Measurements from ENCODE around the gene AP5S1.

The AP5S1 gene

DNA sequence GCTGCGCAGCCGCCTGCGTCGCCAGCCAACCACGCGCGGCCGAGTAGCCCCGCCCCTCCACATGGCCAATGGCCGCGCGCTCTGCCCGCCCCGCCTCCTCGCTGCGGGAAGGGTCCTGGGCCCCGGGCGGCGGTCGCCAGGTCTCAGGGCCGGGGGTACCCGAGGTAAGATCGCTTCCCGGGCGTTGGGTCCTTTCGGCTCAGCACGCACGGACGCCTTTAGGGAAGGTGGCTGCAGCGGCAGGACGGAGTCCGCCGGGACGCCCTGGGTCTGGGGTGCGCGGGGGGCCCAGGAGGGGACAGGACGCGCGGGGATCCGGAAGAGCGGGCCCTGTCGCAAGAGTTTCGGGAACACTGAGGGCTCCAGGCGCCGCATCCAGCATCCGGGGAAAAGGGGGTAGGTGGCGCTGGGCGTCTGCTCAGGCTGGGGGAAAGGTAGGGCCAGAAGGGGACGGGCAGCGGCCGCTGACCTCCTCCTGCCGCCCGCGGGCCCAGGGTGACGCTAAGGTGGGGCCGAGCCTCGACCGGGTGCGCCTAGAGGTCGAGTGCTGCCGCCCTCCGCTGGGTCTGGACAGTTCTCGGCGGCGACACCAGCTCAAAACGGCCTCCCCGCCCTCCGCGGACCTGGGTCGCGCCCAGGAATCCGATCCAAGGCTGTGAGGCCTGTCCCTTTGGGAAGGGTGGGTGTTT lies 26.5 kb downstream of the AP5S1 start, which contains the start of gene MAVS:
Gene MAVS, plus strand, starts transcription at position 95 of the 689 bp plus-strand sequence. CDS start 7,791 bp downstream, outside the sequence.
- no peak for DNase-seq

DNA sequence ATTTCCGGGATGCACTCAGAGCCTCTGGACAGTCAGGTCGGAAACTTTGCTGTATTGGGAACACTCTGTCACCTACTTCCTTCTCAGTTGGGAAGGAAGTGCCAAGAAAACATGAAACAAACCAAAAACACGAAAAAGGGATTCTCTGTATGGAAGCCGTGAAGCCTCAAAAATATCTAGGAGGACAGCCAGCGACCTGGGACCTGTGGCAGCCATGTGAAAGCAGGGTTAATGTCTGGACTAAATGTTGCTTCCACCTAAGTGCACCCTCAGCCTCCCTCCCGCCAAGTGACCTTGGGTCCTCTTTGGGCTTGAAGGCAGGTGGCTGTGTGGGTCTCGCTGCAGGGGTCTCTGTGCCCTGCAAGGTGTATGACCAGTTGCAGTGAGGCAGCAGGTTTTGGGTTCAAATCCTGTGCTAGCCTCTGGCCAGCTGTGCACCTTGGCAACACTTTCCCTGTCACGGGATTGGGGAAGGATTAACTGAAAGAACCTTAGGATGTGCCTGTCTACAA lies 27.1 kb downstream of the AP5S1 start:
- no peak for DNase-seq

DNA sequence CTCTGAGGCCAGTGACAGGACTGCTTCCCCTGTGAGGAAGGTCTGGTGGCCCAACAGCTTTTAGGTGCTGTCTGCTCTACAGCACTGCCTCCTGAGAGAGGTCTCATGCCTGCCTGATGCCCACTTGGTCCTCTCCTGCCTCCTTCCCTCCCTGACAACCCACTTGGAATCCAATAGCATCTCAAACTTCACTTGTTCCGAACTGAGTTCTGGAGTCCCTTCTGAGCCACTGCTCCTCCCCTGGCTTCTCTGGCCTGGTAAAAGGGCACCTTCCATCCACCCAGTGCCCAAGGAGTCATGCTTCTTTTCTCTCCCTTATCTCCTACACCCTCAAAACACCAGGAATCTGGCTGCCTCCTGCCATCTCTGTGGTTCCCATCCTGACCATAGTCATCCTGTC lies 28.2 kb downstream of the AP5S1 start:
- DNase-seq, result no peak

DNA sequence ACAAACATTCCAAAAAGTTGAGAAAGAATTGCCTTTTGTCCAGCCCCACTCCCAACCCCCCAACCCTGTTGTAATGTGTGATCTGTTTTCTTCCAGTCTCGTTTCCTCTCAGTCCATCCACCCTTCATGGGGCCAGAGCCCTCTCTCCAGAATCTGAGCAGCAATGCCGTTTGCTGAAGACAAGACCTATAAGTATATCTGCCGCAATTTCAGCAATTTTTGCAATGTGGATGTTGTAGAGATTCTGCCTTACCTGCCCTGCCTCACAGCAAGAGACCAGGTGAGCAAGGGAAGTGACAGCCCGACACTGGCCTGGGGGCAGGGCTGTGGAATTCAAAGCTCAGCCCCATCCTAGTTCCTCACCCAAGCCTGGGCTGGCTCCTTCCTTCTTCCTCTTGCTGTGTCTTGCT lies 34.1 kb downstream of the AP5S1 start:
- DNase-seq, result no peak

DNA sequence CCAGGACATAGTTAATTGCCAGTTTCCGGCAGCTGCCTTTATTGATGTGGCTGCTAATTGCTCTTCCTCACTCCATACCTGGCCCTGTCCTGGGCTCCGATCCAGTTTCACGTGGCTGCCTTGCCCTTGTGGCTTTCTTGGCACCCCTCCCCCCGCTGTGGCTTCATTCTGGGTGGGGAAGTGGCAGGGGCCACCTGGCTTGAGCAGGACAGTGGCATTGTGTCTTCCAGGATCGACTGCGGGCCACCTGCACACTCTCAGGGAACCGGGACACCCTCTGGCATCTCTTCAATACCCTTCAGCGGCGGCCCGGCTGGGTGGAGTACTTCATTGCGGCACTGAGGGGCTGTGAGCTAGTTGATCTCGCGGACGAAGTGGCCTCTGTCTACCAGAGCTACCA lies 37.1 kb downstream of the AP5S1 start:
- no peak for DNase-seq

DNA sequence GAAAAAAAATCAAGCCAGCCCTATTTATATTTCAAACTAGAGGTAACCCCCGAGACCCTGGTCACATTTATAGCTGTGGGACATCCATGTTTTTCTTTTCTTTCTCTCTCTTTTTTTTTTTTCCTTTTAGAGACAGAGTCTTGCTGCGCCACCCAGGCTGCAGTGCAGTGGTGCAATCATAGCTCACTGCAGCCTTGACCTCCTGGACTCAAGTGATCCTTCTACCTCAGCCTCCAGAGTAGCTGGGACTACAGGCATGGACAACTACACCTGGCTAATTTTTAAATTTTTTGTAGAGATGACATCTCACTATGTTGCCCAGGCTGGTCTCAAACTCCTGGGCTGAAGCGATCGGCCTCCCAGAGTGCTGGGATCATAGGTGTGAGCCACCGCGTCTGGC lies 38.3 kb downstream of the AP5S1 start:
- DNase-seq, result no peak

DNA sequence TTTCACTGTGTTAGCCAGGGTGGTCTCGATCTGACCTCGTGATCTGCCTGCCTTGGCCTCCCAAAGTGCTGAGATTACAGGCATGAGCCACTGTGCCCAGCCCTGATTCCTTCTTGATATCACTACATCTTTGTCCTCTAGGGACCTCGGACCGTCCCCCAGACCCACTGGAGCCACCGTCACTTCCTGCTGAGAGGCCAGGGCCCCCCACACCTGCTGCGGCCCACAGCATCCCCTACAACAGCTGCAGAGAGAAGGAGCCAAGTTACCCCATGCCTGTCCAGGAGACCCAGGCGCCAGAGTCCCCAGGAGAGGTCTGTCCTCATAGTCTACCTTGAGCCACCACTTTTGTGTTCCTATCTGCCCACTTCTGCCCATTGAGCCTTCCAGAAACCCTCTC lies 40.8 kb downstream of the AP5S1 start:
- no peak for DNase-seq

DNA sequence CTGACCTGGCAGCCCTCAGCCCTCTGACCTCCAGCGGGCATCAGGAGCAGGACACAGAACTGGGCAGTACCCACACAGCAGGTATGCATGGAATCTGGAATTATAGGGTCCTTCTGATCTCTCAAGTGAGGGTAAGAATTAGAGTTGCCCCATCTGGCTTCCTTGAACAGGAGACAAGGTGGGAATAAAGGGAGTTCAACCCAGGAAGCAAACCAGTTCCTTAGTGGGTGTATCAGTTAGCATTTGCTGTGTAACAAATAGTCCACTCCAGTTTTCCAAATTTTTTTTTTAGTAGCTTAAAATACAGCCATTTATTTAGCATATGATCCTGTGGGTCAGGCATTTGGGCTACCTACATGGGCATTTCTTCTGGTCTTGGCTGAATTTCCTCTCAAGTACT lies 42.0 kb downstream of the AP5S1 start:
- DNase-seq, result no peak

DNA sequence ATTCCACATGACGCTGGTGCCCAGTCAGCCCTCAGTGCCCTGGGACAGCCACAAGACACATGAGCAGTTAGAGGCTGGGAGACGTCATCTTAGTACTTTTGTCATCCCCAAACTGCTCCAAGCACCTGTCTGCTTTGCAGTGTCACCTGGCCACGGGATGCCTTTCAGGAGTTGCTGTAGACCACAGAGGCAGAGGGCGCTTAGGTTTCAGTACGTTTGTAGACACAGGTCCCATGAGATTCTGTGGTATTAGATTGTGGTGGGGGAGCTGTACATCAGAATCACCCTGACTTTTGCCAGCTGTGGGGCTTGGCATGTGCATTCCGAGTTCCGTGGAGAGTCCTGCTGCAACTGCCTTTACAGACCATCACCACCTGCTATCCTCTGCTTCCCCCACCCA lies 43.0 kb downstream of the AP5S1 start:
- DNase-seq, result no peak

DNA sequence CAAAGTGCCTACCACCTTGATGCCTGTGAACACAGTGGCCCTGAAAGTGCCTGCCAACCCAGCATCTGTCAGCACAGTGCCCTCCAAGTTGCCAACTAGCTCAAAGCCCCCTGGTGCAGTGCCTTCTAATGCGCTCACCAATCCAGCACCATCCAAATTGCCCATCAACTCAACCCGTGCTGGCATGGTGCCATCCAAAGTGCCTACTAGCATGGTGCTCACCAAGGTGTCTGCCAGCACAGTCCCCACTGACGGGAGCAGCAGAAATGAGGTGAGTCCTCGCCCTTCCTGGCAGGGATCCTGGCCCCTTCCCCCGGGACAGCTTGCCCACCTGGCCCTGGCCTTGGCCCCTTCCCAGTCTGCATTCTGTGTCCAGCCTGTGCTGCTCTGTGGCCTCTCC lies 44.2 kb downstream of the AP5S1 start:
- DNase-seq, result no peak

DNA sequence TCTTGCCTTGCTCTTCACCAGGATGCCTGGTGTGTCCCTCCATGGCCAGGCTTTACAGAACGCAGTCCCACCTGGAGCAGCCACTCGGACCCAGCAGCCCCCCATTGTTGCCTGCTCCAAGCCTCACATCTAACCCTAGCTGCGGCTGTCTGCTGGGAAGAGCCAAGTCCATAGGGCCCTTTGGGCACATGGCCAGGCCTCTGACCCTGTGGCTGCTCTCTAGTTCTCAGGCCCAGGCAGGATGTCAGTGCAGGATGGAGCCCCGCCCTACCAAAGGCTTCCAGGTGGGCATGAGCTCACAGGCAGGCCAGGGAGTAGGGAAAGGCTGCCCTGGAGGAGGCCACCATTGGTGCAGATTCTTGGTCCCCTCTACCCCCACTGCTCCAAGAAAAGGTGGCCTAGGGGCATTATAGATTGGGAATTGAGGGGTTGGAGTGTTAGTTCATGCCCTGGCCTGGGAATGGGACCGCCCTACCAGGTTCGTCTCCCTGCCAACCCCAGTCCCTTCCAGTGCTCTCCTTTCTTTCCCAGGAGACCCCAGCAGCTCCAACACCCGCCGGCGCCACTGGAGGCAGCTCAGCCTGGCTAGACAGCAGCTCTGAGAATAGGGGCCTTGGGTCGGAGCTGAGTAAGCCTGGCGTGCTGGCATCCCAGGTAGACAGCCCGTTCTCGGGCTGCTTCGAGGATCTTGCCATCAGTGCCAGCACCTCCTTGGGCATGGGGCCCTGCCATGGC lies 45.0 kb downstream of the AP5S1 start:
- no peak for DNase-seq

DNA sequence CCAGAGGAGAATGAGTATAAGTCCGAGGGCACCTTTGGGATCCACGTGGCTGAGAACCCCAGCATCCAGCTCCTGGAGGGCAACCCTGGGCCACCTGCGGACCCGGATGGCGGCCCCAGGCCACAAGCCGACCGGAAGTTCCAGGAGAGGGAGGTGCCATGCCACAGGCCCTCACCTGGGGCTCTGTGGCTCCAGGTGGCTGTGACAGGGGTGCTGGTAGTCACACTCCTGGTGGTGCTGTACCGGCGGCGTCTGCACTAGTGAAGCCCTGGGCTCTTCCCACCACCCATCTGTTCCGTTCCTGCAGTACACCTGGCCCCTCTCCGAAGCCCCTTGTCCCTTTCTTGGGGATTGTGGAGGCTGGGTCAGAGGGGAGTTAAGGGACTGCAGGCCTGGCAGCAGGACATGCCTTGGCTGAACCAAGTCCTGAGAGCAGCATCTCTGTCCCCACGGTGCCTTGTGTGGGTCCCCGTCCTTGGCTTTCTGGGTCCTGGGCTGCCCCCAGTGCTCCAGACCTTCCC lies 45.6 kb downstream of the AP5S1 start:
- no peak for DNase-seq

DNA sequence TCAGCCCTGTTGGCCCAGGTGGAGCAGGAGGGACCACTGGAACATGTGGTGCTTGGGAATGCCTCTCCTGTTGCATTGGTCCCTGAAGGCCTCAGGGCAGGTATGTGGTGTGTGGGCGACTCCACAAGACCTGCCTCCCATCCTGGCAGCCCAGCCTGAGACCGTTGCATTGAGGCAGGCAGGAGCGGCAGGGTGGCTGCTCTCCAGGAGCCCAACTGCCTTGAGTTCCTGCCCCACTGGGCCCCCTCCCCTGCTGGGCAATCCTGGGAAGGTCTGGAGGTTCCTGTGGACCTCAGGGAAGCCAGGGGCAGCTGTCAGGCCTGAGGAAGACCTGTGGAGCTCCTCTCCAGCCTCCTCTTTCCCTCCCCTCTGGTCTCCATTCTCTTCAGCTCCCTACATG lies 46.1 kb downstream of the AP5S1 start:
- DNase-seq, result no peak

DNA sequence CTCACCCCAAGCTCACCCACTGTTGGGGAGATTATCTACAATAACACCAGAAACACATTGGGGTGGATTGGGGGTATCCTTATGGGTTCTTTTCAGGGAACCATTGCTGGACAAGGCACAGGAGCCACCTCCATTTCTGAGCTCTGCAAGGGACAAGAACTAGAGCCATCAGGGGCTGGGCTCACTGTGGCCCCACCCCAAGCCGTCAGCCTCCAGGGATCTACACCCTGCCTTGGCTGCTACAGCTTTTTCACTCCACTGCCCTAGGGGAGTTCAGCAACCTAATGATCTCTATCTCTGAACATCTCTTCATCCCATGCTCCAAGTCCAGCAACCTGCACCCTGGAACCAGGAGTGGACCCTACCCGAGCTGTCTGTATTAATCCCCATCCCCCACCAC lies 47.5 kb downstream of the AP5S1 start:
- DNase-seq, result no peak

DNA sequence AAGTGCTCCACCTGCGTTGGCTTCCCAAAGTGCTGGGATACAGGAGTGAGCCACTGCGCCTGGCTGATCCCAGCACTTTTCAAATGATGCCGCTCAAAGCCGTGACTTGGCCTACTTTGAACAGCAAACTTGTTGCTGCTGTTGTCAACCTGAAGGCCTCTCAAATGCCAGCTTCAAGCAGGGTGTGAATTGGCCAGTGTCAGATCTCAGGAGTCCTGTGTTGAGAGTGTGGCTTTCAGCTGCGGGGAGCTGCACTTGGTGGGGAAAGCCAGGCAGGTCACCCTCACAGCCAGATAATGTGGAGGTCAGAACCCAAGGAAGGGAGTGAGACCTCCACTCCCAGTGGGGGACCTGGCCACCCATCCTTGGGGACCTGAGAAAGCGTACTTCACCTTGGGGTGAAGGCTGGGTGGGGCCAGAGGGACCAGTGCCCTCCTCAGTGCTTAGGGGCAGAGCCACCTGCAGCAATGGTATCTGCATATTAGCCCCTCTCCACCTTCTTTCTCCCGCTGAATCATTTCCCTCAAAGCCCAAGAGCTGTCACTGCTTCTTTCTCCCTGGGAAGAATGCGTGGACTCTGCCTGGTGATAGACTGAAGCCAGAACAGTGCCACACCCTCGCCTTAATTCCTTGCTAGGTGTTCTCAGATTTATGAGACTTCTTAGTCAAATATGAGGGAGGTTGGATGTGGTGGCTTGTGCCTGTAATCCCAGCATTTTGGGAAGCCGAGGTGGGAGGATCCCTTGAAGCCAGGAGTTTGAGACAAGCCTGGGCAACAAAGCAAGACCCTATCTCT lies 49.7 kb downstream of the AP5S1 start:
- no peak for DNase-seq

DNA sequence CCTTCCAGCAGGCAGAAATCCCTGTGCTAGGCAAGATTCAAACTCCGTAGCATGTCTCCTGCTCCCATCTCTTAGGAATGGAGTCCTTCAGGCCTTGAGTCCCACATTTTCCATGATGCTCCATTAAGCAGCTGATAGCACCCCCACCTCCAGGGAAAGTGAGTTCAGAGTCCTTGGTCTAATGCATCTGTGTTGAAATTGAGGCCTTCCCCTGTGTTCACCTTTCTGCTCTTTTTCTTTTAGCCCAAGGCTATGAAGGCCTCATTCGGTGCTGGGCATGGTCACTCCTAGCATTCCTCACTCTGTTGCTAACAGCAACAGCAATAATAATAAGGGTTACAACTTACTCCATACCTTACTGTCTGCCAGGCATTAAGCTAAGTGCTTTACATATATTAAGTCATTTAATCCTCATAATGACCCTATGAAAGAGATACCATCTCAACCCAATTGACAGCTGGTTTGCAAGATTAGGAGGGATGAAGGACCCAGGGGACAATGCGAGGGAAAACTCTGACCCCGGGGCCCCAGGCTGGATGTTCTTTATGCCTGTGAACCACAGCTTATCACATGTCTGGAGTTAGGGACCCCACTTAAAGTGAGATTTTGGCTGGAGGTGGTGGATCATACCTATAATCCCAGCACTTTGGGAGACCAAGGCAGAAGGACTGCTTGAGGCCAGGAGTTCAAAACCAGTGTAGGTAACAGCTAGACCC lies 51.4 kb downstream of the AP5S1 start:
- DNase-seq, result no peak

DNA sequence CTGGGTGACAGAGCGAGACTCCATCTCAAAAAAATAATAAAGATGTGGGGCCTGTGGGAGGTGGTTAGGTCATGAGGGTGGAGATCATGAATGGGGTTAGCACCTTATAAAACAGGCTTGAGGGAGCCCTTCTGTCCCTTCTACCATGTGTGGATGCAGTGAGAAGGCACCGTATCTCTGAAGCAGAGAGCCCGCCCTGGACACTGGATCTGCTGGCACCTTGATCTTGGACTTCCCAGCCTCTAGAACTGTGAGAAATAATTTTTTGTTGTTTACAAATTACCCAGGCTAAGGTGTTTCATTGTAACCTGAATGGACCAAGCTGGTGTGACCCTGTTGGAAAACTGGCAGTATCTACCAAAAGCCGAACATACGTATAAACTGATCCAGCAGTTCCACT lies 53.2 kb downstream of the AP5S1 start:
- DNase-seq, result no peak

DNA sequence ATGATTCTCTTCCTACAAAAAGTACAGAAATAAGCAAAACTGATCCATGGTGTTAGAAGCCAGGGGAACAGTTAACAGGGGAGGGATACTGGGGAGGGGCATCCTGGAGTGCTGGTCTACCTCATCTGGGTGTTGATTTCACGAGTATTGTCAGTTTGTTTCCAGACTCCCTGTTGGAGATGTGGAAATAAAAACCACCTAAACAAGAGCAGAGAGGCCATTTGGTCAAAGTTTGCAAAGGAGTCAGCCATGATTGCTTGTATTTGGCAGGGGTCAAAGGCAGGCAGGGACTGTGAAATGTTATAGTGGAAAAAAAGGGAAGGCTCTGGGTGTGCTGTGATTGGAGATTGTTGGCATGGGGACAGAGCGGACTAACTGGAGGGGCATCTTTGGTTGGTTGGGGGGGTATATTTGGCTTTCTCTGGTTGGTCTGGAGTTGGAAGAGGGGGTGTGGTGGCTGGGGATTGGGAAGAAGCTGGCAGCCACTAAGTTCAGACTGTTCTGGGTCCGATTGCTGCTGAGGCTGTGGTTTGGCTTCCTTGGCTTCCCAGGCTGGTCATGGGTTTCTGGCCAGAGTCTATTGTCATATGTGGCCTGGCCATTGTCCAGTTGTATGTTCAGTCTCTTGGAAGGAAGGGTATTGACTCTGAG lies 54.0 kb downstream of the AP5S1 start:
- no peak for DNase-seq

DNA sequence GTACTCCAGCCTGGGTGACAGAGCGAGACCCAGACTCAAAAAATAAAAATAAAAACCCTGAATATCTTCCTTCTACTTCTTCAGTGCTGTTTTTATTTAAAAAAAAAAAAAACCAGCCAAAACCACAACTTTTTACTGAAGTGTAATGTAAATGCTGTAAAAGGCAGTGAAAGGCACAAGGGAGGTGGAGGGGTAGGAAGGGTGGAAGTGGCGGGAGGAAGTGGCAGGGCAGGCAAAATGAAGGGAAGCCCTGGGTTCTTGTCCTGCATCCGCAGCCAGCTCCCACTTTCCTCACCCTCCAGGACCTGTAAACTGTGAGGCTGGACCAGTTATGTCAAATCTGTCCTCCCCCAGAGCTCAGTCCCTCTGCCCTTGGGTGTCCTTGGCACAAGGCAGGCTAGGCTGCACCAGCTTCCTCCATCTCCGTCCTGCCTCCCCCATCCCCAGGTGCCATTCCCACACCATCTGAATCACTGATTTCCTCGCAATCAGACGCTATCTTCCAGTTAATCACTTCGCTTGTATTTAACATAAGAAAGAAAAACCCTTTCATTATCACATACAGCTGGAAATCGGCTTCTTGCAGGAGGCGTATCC lies 55.1 kb downstream of the AP5S1 start:
- no peak for DNase-seq

DNA sequence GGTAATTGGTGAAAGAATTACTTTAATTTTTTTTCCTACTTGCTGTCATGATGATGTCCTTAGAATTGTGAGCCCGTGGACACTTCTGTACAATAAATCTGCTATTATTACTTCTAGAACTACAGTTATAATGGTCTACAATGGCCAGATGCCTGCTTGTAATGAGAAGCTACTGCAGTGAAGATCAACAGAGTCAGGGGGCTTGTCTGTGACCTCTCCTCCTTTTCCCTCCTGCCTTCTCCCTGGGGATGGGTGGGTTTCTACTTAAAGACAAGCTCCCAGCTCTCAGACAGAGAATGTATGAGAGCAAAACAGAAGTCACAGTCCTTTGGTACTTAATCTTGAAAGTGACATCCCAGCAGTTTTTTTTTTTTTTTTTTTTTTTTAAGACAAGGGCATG lies 55.7 kb downstream of the AP5S1 start:
- DNase-seq, result no peak

DNA sequence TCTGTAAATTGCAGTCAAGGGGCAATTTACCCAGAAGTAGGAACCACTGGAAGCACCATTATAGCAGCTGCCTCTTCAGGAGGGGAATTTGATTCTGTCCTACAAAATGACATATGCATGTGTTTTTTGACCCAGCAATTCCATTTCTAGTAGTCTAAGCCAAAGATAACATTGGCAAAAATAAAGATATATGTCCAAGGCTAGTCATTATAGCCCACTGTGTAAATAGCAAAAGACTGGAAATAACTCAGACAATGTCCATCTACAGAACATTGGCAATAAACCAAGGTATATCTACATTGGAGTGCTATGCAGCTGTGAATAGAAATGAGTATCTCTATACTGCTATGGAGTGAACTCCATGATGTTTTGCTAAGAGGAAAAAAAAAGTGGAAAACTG lies 56.3 kb downstream of the AP5S1 start:
- no peak for DNase-seq

Data from SIG-M5 (cell line).